HG02678 (cell line): ENCODE results near the gene LILRA6.
"Not testable (repeated sequence)": the region's sequence is repeated elsewhere in the genome, so short reads cannot be mapped to it uniquely, and the experiment has no call there.

Experiments
- ATAC-seq: cut with Tn5 transposase; IDR thresholded peaks from one replicate; pipeline ENCODE4 v1.9.1; 2021; ENCODE audit warnings: mild to moderate bottlenecking, moderate library complexity; ENCODE audit not compliant: unreplicated experiment

Gene LILRA6

GRCh38 chr19:54268936-54269335, 26.3 kb upstream of the LILRA6 start:
- no peak for ATAC-seq

- ATAC-seq, result no peak
Measured at GRCh38 chr19:54266133-54266532, 23.5 kb upstream of the LILRA6 start.

GRCh38 chr19:54262470-54262869, 19.9 kb upstream of the LILRA6 start:
- ATAC-seq, result no peak

- ATAC-seq, result no peak
Measured at GRCh38 chr19:54262066-54262465, 19.5 kb upstream of the LILRA6 start.

GRCh38 chr19:54257116-54257480, 14.5 kb upstream of the LILRA6 start, which contains the start of gene LILRB5:
TSS of gene LILRB5 (minus strand) at chr19:54257273. CDS start at chr19:54257193, 80 bp downstream.
- no peak for ATAC-seq

- ATAC-seq, result no peak
Measured at GRCh38 chr19:54256250-54257115, 13.9 kb upstream of the LILRA6 start.

- ATAC-seq, result no peak
Measured at GRCh38 chr19:54255105-54255775, 12.7 kb upstream of the LILRA6 start.

GRCh38 chr19:54254195-54254906, 11.8 kb upstream of the LILRA6 start:
- ATAC-seq, result no peak

- ATAC-seq, result no peak
Measured at GRCh38 chr19:54253331-54254194, 11.0 kb upstream of the LILRA6 start.

GRCh38 chr19:54252845-54253244, 10.3 kb upstream of the LILRA6 start:
- ATAC-seq, result no peak

GRCh38 chr19:54252243-54252642, 9.7 kb upstream of the LILRA6 start:
- ATAC-seq, result no peak

GRCh38 chr19:54248016-54248601, 5.5 kb upstream of the LILRA6 start:
- ATAC-seq, result no peak

- no peak for ATAC-seq
Measured at GRCh38 chr19:54247106-54247930, 4.7 kb upstream of the LILRA6 start.

- ATAC-seq, result no peak
Measured at GRCh38 chr19:54245936-54246335, 3.3 kb upstream of the LILRA6 start.

GRCh38 chr19:54243809-54244208, 1.2 kb upstream of the LILRA6 start:
- not testable (repeated sequence) for ATAC-seq

- ATAC-seq, result not testable (repeated sequence)
Measured at GRCh38 chr19:54242234-54242633, 356 bp downstream of the LILRA6 start.

GRCh38 chr19:54240372-54241336, 1.9 kb downstream of the LILRA6 start:
- not testable (repeated sequence) for ATAC-seq
